CD4-positive, alpha-beta T cell treated with Interleukin-21 for 1 hour (primary cell): Measurements from ENCODE around the gene LRRTM4.
"Not testable (repeated sequence)": the region's sequence is repeated elsewhere in the genome, so short reads cannot be mapped to it uniquely, and the experiment has no call there.

Experiments
- DNase-seq: peaks from one replicate; pipeline ENCODE4 v3.0.0-alpha.2; 2020

Gene LRRTM4

GRCh38 chr2:76713312-76713711 lies 808.9 kb downstream of the LRRTM4 start:
- DNase-seq = no peak

GRCh38 chr2:76711490-76711889 lies 810.7 kb downstream of the LRRTM4 start:
- DNase-seq = no peak

- DNase-seq = no peak
Measured at GRCh38 chr2:76700894-76701293, 821.3 kb downstream of the LRRTM4 start.

GRCh38 chr2:76697998-76698713 lies 824.0 kb downstream of the LRRTM4 start:
- DNase-seq = not testable (repeated sequence)
